NCI-H2171 treated with DMSO at 0.1 percent for 48 hours (cell line): Measurements from ENCODE around the gene LRRC1.
"Not testable (repeated sequence)": the region's sequence is repeated elsewhere in the genome, so short reads cannot be mapped to it uniquely, and the experiment has no call there.

Source experiments
- DNase-seq: peaks from one replicate; lab custom pipeline; 2025; lab: John Stamatoyannopoulos, UW

Gene LRRC1

DNA sequence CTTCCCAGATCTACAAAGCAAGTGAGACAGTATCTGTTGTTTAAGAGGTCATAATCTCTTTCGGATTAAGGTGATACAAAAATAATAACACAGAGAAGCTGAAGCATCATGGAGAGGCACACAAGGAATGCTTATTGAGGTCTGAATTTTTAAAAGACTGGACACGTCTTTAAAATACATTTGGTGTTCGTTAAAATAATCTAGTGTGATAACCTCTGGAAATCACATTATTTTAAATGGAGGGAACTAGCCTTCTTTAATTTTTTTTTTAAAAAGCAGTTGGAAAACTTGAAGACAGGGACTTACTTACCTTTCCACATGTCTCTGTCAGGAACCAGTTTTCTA, 1.9 kb upstream of the LRRC1 start:
- DNase-seq: no peak

DNA sequence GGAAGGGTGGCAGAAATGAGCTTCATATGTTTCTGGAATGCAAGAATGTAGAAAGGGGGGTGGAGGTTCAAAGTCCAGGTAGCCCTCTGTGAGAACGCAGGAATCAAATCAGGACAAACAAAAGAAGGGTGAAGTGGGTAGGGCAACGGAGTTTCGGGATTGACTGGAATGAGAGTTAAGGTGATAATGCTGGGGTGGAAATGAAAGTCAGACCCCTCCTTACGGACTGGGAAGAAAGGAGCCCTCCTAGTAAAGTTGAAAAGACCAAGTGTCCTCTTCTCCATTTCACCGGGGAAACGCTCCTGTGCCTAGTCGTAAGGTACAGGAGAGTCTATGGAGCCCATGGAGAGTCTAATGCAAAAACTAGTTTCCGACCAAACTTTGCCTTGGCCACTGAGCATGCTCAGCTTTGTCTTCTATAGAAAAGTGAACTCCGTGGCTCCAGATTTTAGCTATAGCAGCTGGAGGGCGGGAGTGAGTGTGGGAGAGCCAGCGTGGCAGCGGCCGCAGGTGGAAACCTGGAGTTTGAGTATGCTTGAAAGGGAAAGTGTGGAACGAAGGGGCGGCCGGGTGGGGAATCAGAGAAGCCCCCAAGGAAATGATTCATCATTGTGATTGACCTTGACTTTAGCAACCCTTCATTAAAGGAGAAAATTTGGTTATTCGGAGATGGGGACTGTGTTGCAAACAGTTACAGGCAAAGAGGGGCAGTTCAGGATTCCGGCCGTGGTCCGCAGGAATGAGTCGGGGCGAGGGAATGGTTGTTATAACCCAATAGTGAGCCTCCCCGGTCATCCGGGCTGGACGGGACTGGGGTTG, 1.3 kb upstream of the LRRC1 start:
- peak; percentile 83 for DNase-seq

DNA sequence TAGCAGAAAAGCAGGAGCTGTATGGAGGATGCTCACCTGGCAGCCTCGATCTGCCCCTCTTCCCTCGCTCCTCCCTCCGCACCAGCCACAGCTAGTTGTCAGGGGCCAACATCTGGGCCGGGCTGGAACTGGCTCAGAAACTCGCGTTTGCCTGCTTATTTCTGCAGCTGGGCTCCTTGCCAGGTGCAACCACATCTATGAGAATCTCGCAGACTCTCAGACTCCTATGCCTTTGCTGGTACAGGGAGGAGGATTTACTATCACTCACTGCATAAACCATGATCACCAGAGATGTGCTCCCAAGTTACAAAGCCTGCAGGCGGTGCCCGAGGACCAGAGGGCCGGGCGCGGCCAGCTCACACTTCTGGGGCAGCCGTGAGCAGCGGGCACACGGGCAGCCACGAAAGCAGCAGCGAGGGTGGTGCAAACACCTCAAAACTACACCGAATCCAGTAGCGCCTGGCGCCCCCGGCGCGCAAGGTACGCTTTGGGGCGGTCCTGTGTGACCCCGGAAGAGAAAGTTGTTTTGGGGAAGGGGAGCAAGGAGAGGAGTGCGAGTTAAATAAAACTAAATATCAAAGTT, 577 bp upstream of the LRRC1 start:
- peak; percentile 85 for DNase-seq

- DNase-seq: no peak
These were observed 516 bp downstream of the LRRC1 start for GRCh38 chr6:53795340-53795701.

- DNase-seq: peak; percentile 56
These were observed 1.1 kb downstream of the LRRC1 start for GRCh38 chr6:53795702-53796450.

- no peak for DNase-seq
These were observed 1.6 kb downstream of the LRRC1 start for GRCh38 chr6:53796451-53796780.

GRCh38 chr6:53796791-53797190, 2.0 kb downstream of the LRRC1 start:
- no peak for DNase-seq

DNA sequence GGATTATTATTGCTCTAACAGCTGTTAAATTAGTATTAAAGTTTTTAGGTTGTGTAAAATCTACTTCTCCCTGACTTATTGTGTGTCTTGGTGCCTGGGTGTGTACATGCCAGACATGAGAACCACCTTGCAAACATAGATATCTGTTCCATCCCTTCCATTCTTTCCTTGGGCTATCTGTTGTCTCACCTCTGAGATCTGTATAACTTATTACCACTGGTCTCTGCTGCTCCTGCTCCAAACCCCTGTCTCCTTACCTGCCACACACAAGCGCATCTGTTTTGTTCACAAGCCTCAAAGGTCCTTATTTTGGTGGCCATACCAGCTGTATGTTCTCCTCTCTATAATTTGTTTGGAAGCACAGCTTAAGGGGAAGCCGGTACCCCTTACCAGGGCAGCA, 2.5 kb downstream of the LRRC1 start:
- no peak for DNase-seq

- no peak for DNase-seq
These were observed 4.5 kb downstream of the LRRC1 start for GRCh38 chr6:53799340-53799739.

DNA sequence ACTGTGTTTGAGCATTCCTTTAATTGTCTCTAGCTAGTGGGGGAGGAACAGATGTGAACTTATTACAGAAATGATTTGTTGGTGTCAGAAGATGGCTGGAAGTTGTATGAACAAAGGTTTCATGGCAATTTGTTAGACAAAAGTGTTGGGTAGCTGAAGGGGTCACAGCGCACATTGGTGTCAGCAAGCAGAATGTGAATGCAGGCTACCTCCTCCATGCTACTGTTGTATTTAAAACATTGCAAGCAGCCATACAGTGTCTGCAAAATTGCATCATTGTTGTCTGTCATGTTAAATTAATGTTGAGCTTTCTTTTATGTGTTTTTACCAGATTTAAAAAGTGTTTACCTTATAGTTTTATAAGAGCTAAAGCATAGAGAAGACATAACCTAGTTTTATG, 6.2 kb downstream of the LRRC1 start:
- peak; percentile 6 for DNase-seq

DNA sequence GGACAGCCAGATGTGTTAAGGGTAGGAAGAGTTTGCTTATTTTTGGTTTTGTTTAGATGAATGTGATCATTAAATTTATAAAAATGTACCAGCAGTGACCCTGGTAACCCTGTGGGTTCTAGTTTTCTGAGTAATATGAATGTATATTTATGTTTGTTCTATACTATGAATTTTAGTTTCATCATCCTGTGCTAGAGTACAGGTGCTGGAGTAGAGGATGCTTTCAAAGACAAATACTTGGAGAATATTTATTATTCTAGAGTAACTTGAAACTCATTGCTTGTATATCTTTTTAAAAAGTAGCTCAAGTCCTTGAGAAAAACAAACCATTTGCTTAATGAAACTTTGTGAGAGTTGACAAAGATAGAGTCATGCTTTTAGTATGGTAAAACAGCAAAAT, 7.8 kb downstream of the LRRC1 start:
- no peak for DNase-seq

- no peak for DNase-seq
These were observed 8.5 kb downstream of the LRRC1 start for GRCh38 chr6:53803081-53803860.

DNA sequence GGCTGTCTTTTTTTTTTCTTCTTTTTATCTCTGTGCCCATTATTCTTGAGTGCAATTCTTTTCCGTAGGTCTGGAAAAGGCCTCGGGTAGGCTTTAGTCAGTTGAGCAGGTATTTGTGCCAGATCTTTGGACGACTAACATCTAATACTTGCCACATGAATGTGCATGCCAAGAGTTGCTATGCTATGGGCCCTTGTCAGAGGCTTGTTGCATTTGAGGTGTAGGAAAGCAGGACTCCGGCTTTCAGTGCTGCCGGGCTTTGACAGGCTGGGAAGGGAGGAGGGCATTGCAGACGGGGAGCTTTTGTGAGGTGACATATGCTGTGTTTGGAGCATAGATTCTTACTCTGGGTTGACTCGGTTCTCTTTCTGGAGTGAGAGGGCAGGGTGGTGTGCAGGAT, 10.2 kb downstream of the LRRC1 start:
- DNase-seq: no peak

DNA sequence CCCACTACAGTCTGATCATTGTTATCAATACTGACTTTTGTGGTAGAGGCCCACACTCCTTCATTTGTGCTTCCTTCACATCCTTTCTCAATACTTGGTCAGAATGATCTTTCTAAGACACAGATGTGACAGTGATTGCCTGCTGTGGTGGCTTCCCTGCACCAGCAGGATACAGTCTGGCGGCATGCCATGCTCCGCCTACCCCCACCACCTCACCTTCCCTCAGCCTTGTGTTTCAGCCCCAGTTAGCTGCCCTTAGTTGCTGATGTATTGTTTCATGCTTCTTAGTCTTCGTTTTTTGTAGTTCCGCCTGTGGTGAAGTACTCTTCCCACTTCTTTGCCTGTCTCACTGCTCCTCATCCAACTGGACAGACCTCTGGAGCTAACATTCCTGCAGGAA, 10.9 kb downstream of the LRRC1 start:
- DNase-seq: peak; percentile 64

DNA sequence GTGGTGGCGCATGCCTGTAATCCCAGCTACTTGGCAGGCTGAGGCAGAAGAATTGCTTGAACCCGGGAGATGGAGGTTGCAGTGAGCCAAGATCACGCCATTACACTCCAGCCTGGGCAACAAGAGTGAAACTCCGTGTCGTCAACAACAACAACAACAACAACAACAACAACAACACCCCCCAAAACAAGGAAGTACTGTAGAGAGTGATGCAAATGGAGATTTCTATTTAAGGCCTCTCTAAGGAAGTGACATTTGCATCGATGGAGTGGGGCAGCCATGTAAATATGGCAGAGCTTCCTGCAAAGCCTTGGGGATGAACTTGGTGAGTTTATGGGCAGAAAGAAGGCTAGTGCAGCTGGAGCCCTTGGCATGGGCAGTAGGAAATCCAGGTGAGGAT, 12.8 kb downstream of the LRRC1 start:
- DNase-seq: not testable (repeated sequence)

DNA sequence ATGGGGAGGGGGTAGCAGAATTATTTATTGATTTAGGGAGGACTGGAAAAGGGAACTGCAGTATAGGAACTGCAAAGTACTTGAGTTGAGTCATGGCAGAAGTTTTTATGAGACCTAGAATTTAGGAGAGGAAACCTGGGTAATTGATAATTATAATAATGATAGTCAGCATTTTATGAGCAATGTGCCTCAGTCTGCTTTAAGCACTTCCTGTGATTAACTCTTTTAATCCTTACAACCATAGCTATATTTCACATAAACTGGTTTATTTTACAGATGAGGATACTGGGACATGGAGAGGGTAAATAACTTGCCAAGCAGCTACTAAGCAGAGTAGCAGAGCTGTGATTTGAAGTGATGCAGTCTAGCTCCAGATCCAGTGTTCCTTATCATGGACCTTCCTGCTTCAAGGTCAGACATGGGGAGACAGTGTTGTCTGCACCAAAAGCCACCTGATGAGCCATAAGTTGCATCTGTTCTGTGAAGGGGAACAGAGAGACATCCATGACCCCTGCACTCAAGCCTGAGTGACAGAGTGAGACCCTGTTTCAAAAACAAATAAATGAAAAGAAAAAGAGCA, 13.6 kb downstream of the LRRC1 start:
- no peak for DNase-seq

DNA sequence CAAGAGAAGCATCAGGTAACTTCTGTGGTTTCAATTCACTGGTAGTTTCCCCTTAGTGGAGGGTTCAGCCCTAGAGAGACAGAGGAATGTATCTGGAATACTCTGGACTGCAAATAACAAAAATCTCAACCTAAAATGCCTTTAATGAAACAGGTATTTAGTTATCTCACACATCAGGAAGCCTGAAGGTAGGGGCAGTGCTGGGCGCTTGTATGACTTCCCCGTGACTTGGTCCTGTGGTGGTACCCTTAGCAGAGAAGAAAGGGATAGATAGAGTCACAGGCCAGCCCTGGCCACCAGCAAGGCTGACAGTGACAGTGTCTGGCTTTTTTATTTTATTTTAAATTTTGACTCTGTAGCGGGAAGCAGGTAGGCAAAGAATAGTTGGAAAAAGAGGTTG, 14.9 kb downstream of the LRRC1 start:
- no peak for DNase-seq

DNA sequence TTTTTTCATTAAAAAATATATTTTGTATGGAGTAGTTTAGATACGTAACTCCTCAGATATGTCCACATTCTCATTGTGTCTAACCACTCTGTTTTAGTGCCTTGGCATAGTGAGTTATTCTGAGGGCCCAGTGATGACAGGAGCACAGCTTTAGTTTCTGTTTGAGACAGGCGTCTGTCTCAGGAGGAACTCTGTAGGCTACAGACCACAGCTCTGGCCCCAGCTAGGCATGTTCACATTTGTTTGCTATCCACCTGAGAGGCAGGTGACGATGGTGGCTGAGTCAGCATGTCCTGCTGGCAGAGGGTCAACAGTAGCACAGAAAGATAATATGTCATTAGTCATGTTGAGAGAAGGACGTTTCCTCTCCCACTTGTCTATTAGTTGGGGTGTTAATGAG, 16.3 kb downstream of the LRRC1 start:
- peak; percentile 33 for DNase-seq

DNA sequence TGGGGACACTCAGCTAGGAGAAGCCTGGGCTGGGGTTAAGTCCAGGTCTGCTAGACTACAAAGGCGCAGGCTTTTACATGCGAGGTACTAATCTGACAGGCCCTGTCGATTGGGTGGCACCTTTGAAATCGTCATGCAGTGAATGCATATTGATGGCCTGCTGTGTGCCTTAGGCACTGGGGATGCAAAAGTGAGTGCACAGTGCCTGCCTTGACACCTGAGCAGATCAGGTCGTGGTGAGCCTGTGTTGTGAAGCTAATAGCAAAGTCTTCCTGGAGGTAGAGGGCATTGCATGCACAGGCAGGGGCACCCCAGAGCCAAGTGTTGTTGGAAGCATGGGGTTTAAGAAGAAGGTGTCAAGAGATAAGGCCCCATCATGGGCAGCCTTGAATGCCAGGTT, 16.9 kb downstream of the LRRC1 start:
- DNase-seq: no peak

DNA sequence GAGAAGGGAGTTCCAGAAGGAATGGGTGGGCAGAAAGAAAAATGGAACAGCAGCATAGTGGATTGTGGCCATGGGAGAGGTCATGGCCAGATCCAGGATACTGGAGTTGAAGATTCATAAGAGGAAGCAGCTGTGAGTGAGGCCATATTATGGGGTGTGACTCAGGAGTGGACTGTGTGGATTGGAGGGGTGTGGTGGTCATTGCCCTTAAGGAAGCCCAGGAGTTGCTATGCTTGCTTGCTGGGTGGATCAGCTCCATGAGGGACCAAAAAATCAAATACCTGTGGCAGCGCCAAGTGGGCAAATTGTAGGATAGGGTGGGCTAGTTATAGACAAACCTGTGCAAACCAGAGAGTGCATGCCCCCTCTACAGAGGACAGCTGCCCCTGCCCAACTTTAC, 18.3 kb downstream of the LRRC1 start:
- no peak for DNase-seq

DNA sequence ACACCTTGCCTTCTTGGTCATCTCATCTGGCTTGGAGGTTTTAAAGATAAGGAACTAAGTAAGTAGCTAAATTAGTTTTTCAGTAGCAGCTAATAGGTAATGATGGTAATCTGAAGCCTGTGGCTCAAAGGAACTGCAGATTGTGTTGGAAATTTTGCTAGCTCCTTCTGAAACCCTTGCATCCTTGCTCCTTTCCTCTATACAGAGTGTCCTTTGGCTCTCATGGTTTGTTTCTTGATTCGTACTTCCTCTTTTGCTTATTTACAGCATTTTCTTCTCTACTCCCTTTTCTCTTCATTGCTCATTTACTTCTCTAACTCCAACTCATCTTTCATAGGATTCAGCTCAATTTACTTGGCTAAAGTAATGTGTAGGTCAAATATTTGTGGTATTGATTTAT, 19.0 kb downstream of the LRRC1 start:
- no peak for DNase-seq

DNA sequence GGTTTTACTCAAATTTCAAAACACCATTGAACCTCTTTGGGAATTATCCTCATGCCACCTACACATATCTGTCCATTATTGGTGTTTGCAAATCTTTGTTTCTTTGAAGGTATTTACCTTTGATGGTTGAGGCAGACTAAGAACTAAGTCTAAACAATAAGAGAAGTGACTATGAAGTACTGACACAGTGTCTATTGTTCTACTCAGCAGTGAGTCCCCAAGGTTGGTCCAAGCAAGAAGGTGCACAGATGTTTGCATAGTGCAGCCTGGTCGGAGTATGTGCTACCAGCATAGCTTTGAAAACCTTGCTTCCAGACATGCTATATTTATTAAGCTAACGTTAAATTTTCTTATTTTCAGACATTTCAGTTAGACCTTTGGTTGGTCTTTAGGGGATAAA, 19.5 kb downstream of the LRRC1 start:
- DNase-seq: no peak
